OCI-LY1 (cell line): ENCODE data around the gene ZNF311.

Experiments
- H2AFZ ChIP-seq: fragments of 200-600 bp; sonication (generic), shearing (Covaris generic); 2 replicates; pipeline ENCODE4 v1.6.0; 2014; ENCODE audit warnings: antibody characterized with exemption, mild to moderate bottlenecking, low read length
- H3F3A ChIP-seq: fragments of 200-600 bp; sonication (generic), shearing (Covaris generic); 2 replicates; pipeline ENCODE4 v1.6.0; 2014; ENCODE audit warnings: mild to moderate bottlenecking, antibody characterized with exemption, low read length, moderate library complexity; ENCODE audit not compliant: insufficient read depth
- H3K27ac ChIP-seq: fragments of 200-600 bp; sonication (generic); 2 replicates; pipeline ENCODE4 v1.5.1; 2014; ENCODE audit warnings: low read length, mixed run types, mild to moderate bottlenecking, low read depth; ENCODE audit not compliant: poor library complexity, severe bottlenecking
- H3K27me3 ChIP-seq: fragments of 200-600 bp; sonication (generic); 2 replicates; pipeline ENCODE4 v1.6.0; 2014; ENCODE audit warnings: antibody characterized with exemption, mild to moderate bottlenecking, low read length, moderate library complexity; ENCODE audit not compliant: insufficient read depth
- H3K36me3 ChIP-seq: fragments of 200-600 bp; sonication (generic); 2 replicates; pipeline ENCODE4 v1.6.1; 2014; ENCODE audit warnings: mild to moderate bottlenecking, antibody characterized with exemption, low read length, moderate library complexity, mixed read lengths; ENCODE audit not compliant: insufficient read depth
- H3K4me1 ChIP-seq: fragments of 200-600 bp; sonication (generic); 2 replicates; pipeline ENCODE4 v1.5.1; 2014; ENCODE audit warnings: mild to moderate bottlenecking, low read length, moderate library complexity; ENCODE audit not compliant: insufficient read depth, severe bottlenecking
- H3K4me2 ChIP-seq: fragments of 200-600 bp; sonication (generic), shearing (Covaris generic); 2 replicates; pipeline ENCODE4 v1.6.1; 2014; ENCODE audit warnings: low read length
- H3K4me3 ChIP-seq: fragments of 200-600 bp; sonication (generic); 2 replicates; pipeline ENCODE4 v1.5.1; 2014; ENCODE audit warnings: low read length, low read depth, mild to moderate bottlenecking, mixed read lengths; ENCODE audit not compliant: poor library complexity, severe bottlenecking
- H3K79me2 ChIP-seq: fragments of 200-600 bp; shearing (Covaris generic); 2 replicates; pipeline ENCODE4 v1.6.1; 2016; ENCODE audit warnings: mixed run types, low read length, mixed read lengths; ENCODE audit not compliant: insufficient read depth
- H3K9ac ChIP-seq: fragments of 200-600 bp; sonication (generic), shearing (Covaris generic); 2 replicates; pipeline ENCODE4 v1.6.1; 2014; ENCODE audit warnings: mild to moderate bottlenecking, low read length, mixed read lengths
- H3K9me2 ChIP-seq: fragments of 200-600 bp; sonication (generic), shearing (Covaris generic); 2 replicates; pipeline ENCODE4 v1.6.1; 2014; ENCODE audit warnings: low read depth, mild to moderate bottlenecking, low read length, mixed read lengths
- H3K9me3 ChIP-seq: fragments of 200-600 bp; shearing (Covaris generic); 2 replicates; pipeline ENCODE4 v1.6.1; 2014; ENCODE audit warnings: low read length, mixed read lengths
- H4K20me1 ChIP-seq: fragments of 200-600 bp; sonication (generic), shearing (Covaris generic); 2 replicates; pipeline ENCODE4 v1.6.0; 2016; ENCODE audit warnings: mild to moderate bottlenecking, low read length; ENCODE audit not compliant: insufficient read depth
- EZH2 ChIP-seq: fragments of 200-600 bp; sonication (generic), shearing (Covaris generic); IDR thresholded peaks from 2 replicates; pipeline ENCODE4 v1.8.0; 2017; ENCODE audit warnings: borderline replicate concordance, mixed run types, mild to moderate bottlenecking, antibody characterized with exemption, low read length, moderate library complexity, mixed read lengths
- TF ChIP-seq, protein P1 (sequence below): fragments of 200-600 bp; sonication (generic), shearing (Covaris generic); IDR thresholded peaks from 2 replicates; pipeline ENCODE4 v1.5.1; 2017; ENCODE audit warnings: mild to moderate bottlenecking, antibody characterized with exemption, low read length, moderate library complexity, mixed read lengths

Gene ZNF311

GRCh38 chr6:28982476-28983266, 22.4 kb downstream of the ZNF311 start:
- H3K4me1 ChIP-seq, result peaks cover 38% of the 10 kb centered on the region
- H3K4me2 ChIP-seq, result peak overlapping the region; percentile 82
- peak overlapping the region; percentile 87 for H3K4me3 ChIP-seq
- H2AFZ ChIP-seq, result no peak overlapping the region
- no peaks in the 10 kb centered on the region for H3K27me3 ChIP-seq
- peak overlapping the region; percentile 15; the same call in 1 of the 2 replicates for H3K9ac ChIP-seq
- no peak for TF ChIP-seq EZH2
- TF ChIP-seq, protein P1, sequence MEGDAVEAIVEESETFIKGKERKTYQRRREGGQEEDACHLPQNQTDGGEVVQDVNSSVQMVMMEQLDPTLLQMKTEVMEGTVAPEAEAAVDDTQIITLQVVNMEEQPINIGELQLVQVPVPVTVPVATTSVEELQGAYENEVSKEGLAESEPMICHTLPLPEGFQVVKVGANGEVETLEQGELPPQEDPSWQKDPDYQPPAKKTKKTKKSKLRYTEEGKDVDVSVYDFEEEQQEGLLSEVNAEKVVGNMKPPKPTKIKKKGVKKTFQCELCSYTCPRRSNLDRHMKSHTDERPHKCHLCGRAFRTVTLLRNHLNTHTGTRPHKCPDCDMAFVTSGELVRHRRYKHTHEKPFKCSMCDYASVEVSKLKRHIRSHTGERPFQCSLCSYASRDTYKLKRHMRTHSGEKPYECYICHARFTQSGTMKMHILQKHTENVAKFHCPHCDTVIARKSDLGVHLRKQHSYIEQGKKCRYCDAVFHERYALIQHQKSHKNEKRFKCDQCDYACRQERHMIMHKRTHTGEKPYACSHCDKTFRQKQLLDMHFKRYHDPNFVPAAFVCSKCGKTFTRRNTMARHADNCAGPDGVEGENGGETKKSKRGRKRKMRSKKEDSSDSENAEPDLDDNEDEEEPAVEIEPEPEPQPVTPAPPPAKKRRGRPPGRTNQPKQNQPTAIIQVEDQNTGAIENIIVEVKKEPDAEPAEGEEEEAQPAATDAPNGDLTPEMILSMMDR, result no peak
- H3K9me2 ChIP-seq, result no peaks in the 10 kb centered on the region
- H3K79me2 ChIP-seq, result no peaks in the 10 kb centered on the region
- no peaks in the 10 kb centered on the region for H3K36me3 ChIP-seq
- no peak overlapping the region for H3K27ac ChIP-seq
- H4K20me1 ChIP-seq, result no peaks in the 10 kb centered on the region
- no peaks in the 10 kb centered on the region for H3K9me3 ChIP-seq
- H3F3A ChIP-seq, result no peaks in the 10 kb centered on the region

GRCh38 chr6:28981833-28982475, 23.2 kb downstream of the ZNF311 start:
- H3K4me3 ChIP-seq, result peak overlapping the region; percentile 87
- H3K4me1 ChIP-seq, result peaks cover 46% of the 10 kb centered on the region
- H3K27me3 ChIP-seq, result no peaks in the 10 kb centered on the region
- H2AFZ ChIP-seq, result no peak overlapping the region
- peak overlapping the region; percentile 82 for H3K4me2 ChIP-seq
- H3K9me2 ChIP-seq, result no peaks in the 10 kb centered on the region
- TF ChIP-seq, protein P1, result no peak; the same call in 1 of the 2 replicates
- no peak for TF ChIP-seq EZH2
- H3F3A ChIP-seq, result no peaks in the 10 kb centered on the region
- no peak overlapping the region for H3K27ac ChIP-seq
- peak overlapping the region; percentile 58 for H3K9ac ChIP-seq
- H3K9me3 ChIP-seq, result no peaks in the 10 kb centered on the region
- H4K20me1 ChIP-seq, result no peaks in the 10 kb centered on the region
- H3K36me3 ChIP-seq, result no peaks in the 10 kb centered on the region
- no peaks in the 10 kb centered on the region for H3K79me2 ChIP-seq

GRCh38 chr6:28981431-28981832, 23.7 kb downstream of the ZNF311 start:
- H3K79me2 ChIP-seq, result no peaks in the 10 kb centered on the region
- H4K20me1 ChIP-seq, result no peaks in the 10 kb centered on the region
- peaks cover 50% of the 10 kb centered on the region for H3K4me1 ChIP-seq
- H2AFZ ChIP-seq, result no peak overlapping the region
- peak overlapping the region; percentile 58 for H3K9ac ChIP-seq
- H3K36me3 ChIP-seq, result no peaks in the 10 kb centered on the region
- no peaks in the 10 kb centered on the region for H3F3A ChIP-seq
- no peaks in the 10 kb centered on the region for H3K9me2 ChIP-seq
- no peaks in the 10 kb centered on the region for H3K27me3 ChIP-seq
- peak overlapping the region; percentile 3 for H3K27ac ChIP-seq
- peak overlapping the region; percentile 82 for H3K4me2 ChIP-seq
- peak overlapping the region; percentile 87 for H3K4me3 ChIP-seq
- no peaks in the 10 kb centered on the region for H3K9me3 ChIP-seq
- TF ChIP-seq EZH2, result no peak
- TF ChIP-seq, protein P1, result 0 out of 2 replicates have a peak, but pooled peaks have one; percentile 3
